Vagina (tissue), 2 donors: ENCODE measurements around the gene EIF1.

Experiments used
- CTCF ChIP-seq, 3 experiments: fragments of 450-650 bp in 2 of 3; fragments of 200-600 bp in 1 of 3; sonication (generic) in 1 of 3; IDR thresholded peaks; one replicate each; pipeline ENCODE4 v1.5.1; 2017 to 2019; ENCODE audit warnings: antibody characterized with exemption in 3 of 3, mild to moderate bottlenecking in 2 of 3, moderate library complexity in 2 of 3
- POLR2A ChIP-seq, 2 donors: fragments of 450-650 bp; IDR thresholded peaks; one replicate each; pipeline ENCODE4 v1.6.1; 2017; ENCODE audit warnings: antibody characterized with exemption in 2 of 2, mild to moderate bottlenecking in 2 of 2, moderate library complexity in 2 of 2
- POLR2AphosphoS5 ChIP-seq, 2 donors: sonication (generic); formaldehyde crosslinking; IDR thresholded peaks; one replicate each; pipeline ENCODE4 v1.9.0; 2017; ENCODE audit warnings: antibody characterized with exemption in 2 of 2, mild to moderate bottlenecking in 2 of 2, low read depth in 1 of 2; ENCODE audit not compliant: insufficient read depth in 1 of 2

GRCh38 chr17:41686281-41686680, 2.4 kb upstream of the EIF1 start:
- TF ChIP-seq POLR2A (IDR thresholded peaks at IDR 0.05) (no peak), CTCF (IDR thresholded peaks at IDR 0.05) (no peak), POLR2AphosphoS5 (IDR thresholded peaks at IDR 0.05; ENCODE audit: insufficient read depth in 1 of 2, low read depth in 1 of 2) (no peak)
